HEK293 (cell line): ENCODE data around the gene HESX1.

Experiments
- CTCF ChIA-PET: fragments of 350-600 bp; formaldehyde crosslinking; extraction: SDS; loops from one replicate; lab custom pipeline; 2021; ENCODE audit warnings: antibody characterized with exemption; lab: Yijun Ruan, JAX
- POLR2A ChIA-PET: fragments of 300-600 bp; formaldehyde crosslinking; extraction: SDS; loops from one replicate; lab custom pipeline; 2020; ENCODE audit warnings: antibody characterized with exemption, inconsistent platforms; lab: Yijun Ruan, JAX
- H3K27ac ChIP-seq: fragments of 200-500 bp; sonication (Bioruptor generic); 2 replicates; pipeline ENCODE4 v1.5.1; 2014; ENCODE audit warnings: low read depth, low read length, control low read depth, inconsistent platforms; ENCODE audit errors: extremely low read depth
- H3K36me3 ChIP-seq, 2 experiments: fragments of 200-500 bp in 1 of 2; sonication (Bioruptor generic) in 1 of 2; 1 replicate in 1 of 2; 2 replicates in 1 of 2; pipeline ENCODE4 v1.5.1; 2014 to 2017; ENCODE audit warnings: inconsistent platforms in 2 of 2, low read length in 2 of 2; ENCODE audit not compliant: control insufficient read depth in 2 of 2, insufficient read depth in 1 of 2
- H3K4me1 ChIP-seq: fragments of 200-500 bp; sonication (Bioruptor generic); 2 replicates; pipeline ENCODE4 v1.5.1; 2014; ENCODE audit warnings: mild to moderate bottlenecking, low read length, inconsistent platforms; ENCODE audit not compliant: control insufficient read depth, insufficient read depth
- H3K4me3 ChIP-seq: 2 replicates; pipeline ENCODE4 v1.5.1; 2011; ENCODE audit warnings: low read depth, mild to moderate bottlenecking, control low read depth, low read length, moderate library complexity
- H3K9me3 ChIP-seq: fragments of 200-500 bp; sonication (Bioruptor generic); 2 replicates; pipeline ENCODE4 v1.5.1; 2014; ENCODE audit warnings: low read depth, low read length, inconsistent platforms; ENCODE audit not compliant: control insufficient read depth, insufficient read depth
- BCL11B ChIP-seq: fragments of 450-650 bp; formaldehyde crosslinking; IDR thresholded peaks from 2 replicates; pipeline ENCODE4 v1.5.1; 2016; ENCODE audit warnings: low read depth, missing biosample characterization, missing genetic modification characterization
- HOXC10 ChIP-seq: sonication (generic); formaldehyde crosslinking; IDR thresholded peaks from 2 replicates; pipeline ENCODE4 v1.8.1; 2023; ENCODE audit warnings: mild to moderate bottlenecking, missing genetic modification reagents
- MEIS1 ChIP-seq: sonication (generic); formaldehyde crosslinking; IDR thresholded peaks from 2 replicates; pipeline ENCODE4 v1.8.1; 2022; ENCODE audit warnings: missing genetic modification reagents, mild to moderate bottlenecking, borderline replicate concordance
- PRDM10 ChIP-seq: fragments of 450-650 bp; formaldehyde crosslinking; IDR thresholded peaks from 2 replicates; pipeline ENCODE4 v1.5.1; 2016; ENCODE audit warnings: missing biosample characterization, missing genetic modification characterization
- PRDM4 ChIP-seq: fragments of 450-650 bp; formaldehyde crosslinking; IDR thresholded peaks from 2 replicates; pipeline ENCODE4 v1.5.1; 2017; ENCODE audit warnings: missing biosample characterization, missing genetic modification characterization
- ZEB2 ChIP-seq: fragments of 450-650 bp; formaldehyde crosslinking; IDR thresholded peaks from 2 replicates; pipeline ENCODE4 v1.5.1; 2016; ENCODE audit warnings: missing biosample characterization, missing genetic modification characterization
- ZNF202 ChIP-seq: fragments of 450-650 bp; formaldehyde crosslinking; IDR thresholded peaks from 2 replicates; pipeline ENCODE4 v1.5.1; 2016; ENCODE audit warnings: missing biosample characterization, missing genetic modification characterization, borderline replicate concordance
- ZNF239 ChIP-seq: fragments of 450-650 bp; formaldehyde crosslinking; IDR thresholded peaks from 2 replicates; pipeline ENCODE4 v1.5.1; 2016; ENCODE audit warnings: missing biosample characterization, missing genetic modification characterization
- ZNF394 ChIP-seq: fragments of 450-650 bp; formaldehyde crosslinking; IDR thresholded peaks from 2 replicates; pipeline ENCODE4 v1.5.1; 2016; ENCODE audit warnings: missing biosample characterization, missing genetic modification characterization, mild to moderate bottlenecking, moderate library complexity, borderline replicate concordance
- ZNF449 ChIP-seq: fragments of 450-650 bp; formaldehyde crosslinking; IDR thresholded peaks from 2 replicates; pipeline ENCODE4 v1.5.1; 2017; ENCODE audit warnings: missing biosample characterization, mild to moderate bottlenecking, missing genetic modification characterization, moderate library complexity
- ZSCAN23 ChIP-seq: fragments of 450-650 bp; formaldehyde crosslinking; IDR thresholded peaks from 2 replicates; pipeline ENCODE4 v1.5.1; 2016; ENCODE audit warnings: missing biosample characterization, missing genetic modification characterization
- ZSCAN5A ChIP-seq: fragments of 450-650 bp; formaldehyde crosslinking; IDR thresholded peaks from 2 replicates; pipeline ENCODE4 v1.5.1; 2016; ENCODE audit warnings: missing biosample characterization, missing genetic modification characterization

Gene HESX1

GRCh38 chr3:57168151-57168550 is 31.6 kb downstream of the HESX1 start (continued):
- TF ChIP-seq PRDM10 (no peak), ZSCAN5A (tag by site-specific recombination) (no peak), PRDM4 (no peak)

GRCh38 chr3:57166660-57167059 is 33.1 kb downstream of the HESX1 start:
- POLR2A ChIA-PET: no interaction called here
- no peak for TF ChIP-seq ZNF394 (tag by site-specific recombination)
- TF ChIP-seq ZSCAN23 (tag by site-specific recombination): no peak
- no peak for TF ChIP-seq ZNF202 (tag by site-specific recombination)
- no peak for TF ChIP-seq HOXC10
- TF ChIP-seq ZEB2 (tag by site-specific recombination): no peak
- TF ChIP-seq ZNF239 (tag by site-specific recombination): no peak
- no peak for TF ChIP-seq MEIS1
- no peak for TF ChIP-seq BCL11B (tag by site-specific recombination)
- CTCF ChIA-PET: interaction anchor here (0.5 to 1.0 kb wide), 2 partner anchors 140 to 146 kb away, joined by 3 to 4 read pairs; no protein-coding TSS in a partner anchor
- H3K27ac ChIP-seq: no peak overlapping the region
- no peaks in the 10 kb centered on the region for H3K36me3 ChIP-seq
- no peaks in the 10 kb centered on the region; the same call in 1 of the 2 replicates for H3K4me1 ChIP-seq
- no peaks in the 10 kb centered on the region for H3K9me3 ChIP-seq
- no peak overlapping the region for H3K4me3 ChIP-seq

GRCh38 chr3:57165641-57166040 is 34.1 kb downstream of the HESX1 start:
- H3K27ac ChIP-seq: no peak overlapping the region
- CTCF ChIA-PET: no interaction called here
- no peak for TF ChIP-seq ZSCAN23 (tag by site-specific recombination)
- peak; percentile 20; the same call in 1 of the 2 replicates for TF ChIP-seq ZNF449 (tag by site-specific recombination)
- H3K4me3 ChIP-seq: no peak overlapping the region
- H3K9me3 ChIP-seq: no peaks in the 10 kb centered on the region
- peaks cover 4% of the 10 kb centered on the region; the same call in 1 of the 2 replicates for H3K4me1 ChIP-seq
- H3K36me3 ChIP-seq: no peaks in the 10 kb centered on the region
- POLR2A ChIA-PET: no interaction called here
